UCSD-AML1 (cell line): ENCODE measurements around the gene MRPL52.

Experiments
- DNase-seq: peaks from one replicate; lab custom pipeline; 2025; ENCODE audit not compliant: unreplicated experiment; lab: John Stamatoyannopoulos, UW

Gene MRPL52

GRCh38 chr14:22878271-22879246, 48.9 kb downstream of the MRPL52 start:
- no peak for DNase-seq

DNA sequence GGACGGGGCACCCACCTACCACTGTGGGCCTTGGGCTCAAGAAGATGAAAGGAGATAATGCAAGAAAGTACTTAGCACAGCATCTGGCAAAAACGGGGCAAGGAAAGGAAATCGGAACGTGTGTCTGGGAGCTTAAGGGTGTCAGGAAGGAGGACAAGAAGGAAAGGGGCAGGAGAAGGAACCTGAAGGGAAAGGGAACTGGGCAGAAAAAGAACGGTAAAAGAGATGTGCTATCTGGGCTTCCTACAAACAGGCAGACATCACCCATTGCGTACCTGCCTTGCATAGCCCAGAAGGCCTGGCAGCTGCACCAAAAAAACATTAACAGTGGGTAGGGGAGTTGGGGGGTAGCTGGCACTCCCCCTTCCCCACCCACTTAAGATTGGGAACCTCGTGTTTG, 52.4 kb downstream of the MRPL52 start:
- DNase-seq: no peak

- no peak for DNase-seq
Measured at GRCh38 chr14:22882529-22883172, 53.0 kb downstream of the MRPL52 start.

DNA sequence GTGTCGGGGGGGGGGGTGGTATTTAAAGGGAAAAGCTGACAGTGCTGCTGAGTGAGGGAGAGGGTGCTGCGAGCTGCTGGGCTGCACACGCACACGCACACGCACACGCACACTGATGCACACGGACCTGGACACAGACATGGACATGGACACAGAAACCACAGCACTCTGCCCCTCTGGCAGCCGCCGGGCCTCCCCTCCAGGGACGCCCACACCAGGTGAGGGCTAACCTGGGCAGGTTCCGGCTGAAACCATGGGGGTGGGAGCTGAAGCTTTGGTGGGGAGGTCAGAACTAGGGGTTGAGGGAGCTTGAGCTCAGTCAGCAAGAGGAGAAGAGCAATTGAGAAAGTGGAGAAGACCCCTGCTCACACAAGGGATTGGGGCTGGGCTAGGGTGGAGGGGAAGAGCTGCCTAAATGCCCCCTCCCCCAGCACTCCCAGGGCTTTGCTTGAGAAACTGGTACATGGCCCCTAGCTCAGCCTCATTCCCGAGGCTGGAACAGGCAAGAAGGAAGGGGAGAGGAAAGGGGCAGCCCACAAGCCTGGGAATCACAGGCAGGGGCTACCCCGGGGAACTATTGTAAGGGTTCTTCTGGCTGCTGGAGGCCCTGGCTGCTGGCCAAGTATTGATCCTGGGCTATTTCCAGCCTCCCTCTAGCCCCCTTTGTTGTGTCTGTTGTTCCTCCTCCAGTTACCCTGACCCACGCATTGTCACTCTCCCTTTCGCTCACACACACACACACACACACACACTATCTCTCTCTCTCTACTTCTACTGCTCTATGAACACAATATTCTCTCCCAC, 53.7 kb downstream of the MRPL52 start, which contains the start of gene REM2:
Gene REM2, plus strand, starts transcription at position 50 of the 804 bp plus-strand sequence. Its CDS starts 66 bp downstream, at position 116.
- no peak for DNase-seq

GRCh38 chr14:22884076-22884737, 54.5 kb downstream of the MRPL52 start:
- DNase-seq: no peak
